ENCODE results near the gene ADGRL3. TPM values are rescaled to one million over a fixed set of nuclear protein-coding genes. Genes with fewer than 3 reads are reported as not detected.

ADGRL3 gene
- total RNA-seq, 4 donors from 2014 or later: 0.67 to 4.6 (median 1.6) TPM

DNA sequence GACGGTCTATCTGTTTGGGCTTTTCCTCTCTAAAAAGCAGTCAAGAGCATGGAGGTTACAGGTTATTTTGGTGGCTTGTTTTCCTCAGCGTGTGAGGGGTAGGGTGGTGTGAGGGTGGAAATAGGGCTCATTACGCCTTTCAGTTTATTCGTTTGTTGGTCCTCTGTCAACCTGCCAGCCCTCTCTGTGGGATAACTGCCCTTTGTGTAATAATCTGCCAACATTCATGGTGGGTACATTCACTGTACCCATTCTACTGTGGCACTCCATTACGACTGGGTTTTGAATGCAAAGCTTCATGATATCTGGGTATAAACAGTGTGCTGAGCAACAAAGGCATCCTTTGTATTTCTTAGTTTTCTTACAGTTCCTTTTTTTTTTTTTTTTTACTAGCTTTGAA lies 136.4 kb downstream of the ADGRL3 start:
- no peak overlapping the region for H3K4me3 ChIP-seq (replicated peaks in 1 of 3)
- no peak overlapping the region for H3K27ac ChIP-seq
- DNase-seq: no peak

DNA sequence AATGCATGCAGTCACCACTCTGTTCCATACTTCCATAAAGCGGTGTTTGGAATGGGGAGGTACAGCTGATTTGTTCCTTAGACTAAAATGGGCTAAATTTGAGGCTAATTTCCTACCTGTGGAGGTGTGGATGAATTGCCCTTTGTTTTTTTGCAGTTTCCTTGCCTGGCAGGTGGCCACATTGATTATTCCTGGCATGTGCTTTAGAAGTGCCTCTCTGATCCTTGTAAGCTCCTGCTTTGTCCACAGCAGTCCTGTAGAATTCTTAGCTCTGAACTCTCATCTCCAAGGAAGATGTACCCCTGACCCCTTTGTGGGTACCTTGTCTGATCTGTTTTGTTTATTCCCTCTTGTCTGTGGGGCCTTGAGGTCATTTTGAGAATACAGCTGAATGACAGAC lies 136.8 kb downstream of the ADGRL3 start:
- H3K4me1 ChIP-seq: no peaks in the 10 kb centered on the region
- TF ChIP-seq, protein P1, sequence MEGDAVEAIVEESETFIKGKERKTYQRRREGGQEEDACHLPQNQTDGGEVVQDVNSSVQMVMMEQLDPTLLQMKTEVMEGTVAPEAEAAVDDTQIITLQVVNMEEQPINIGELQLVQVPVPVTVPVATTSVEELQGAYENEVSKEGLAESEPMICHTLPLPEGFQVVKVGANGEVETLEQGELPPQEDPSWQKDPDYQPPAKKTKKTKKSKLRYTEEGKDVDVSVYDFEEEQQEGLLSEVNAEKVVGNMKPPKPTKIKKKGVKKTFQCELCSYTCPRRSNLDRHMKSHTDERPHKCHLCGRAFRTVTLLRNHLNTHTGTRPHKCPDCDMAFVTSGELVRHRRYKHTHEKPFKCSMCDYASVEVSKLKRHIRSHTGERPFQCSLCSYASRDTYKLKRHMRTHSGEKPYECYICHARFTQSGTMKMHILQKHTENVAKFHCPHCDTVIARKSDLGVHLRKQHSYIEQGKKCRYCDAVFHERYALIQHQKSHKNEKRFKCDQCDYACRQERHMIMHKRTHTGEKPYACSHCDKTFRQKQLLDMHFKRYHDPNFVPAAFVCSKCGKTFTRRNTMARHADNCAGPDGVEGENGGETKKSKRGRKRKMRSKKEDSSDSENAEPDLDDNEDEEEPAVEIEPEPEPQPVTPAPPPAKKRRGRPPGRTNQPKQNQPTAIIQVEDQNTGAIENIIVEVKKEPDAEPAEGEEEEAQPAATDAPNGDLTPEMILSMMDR (IDR thresholded peaks at IDR 0.05): no peak
- no peak for TF ChIP-seq POLR2A (IDR thresholded peaks at IDR 0.05)
- no peak for DNase-seq
- intact Hi-C loops (cut with DNase I): no loop called here
- no peaks in the 10 kb centered on the region for H3K9me3 ChIP-seq
- no peaks in the 10 kb centered on the region for H3K27me3 ChIP-seq
- no peaks in the 10 kb centered on the region for H3K36me3 ChIP-seq
- WGBS, 2 donors: 88 to 89% methylated on average over 1 of the region's 1 CpG
- H3K27ac ChIP-seq: no peak overlapping the region
- no peak overlapping the region for H3K4me3 ChIP-seq (replicated peaks in 1 of 3)

More for the DNA sequence above, 136.4 kb downstream of the ADGRL3 start:
- 55 to 58% methylated on average over 5 of the region's 5 CpGs for WGBS, 2 donors
- H3K36me3 ChIP-seq: no peaks in the 10 kb centered on the region
- H3K4me1 ChIP-seq: no peaks in the 10 kb centered on the region
- TF ChIP-seq, protein P1 (IDR thresholded peaks at IDR 0.05): no peak
- TF ChIP-seq POLR2A (IDR thresholded peaks at IDR 0.05): no peak
- intact Hi-C loops (cut with DNase I): no loop called here
- no peaks in the 10 kb centered on the region for H3K9me3 ChIP-seq
- no peaks in the 10 kb centered on the region for H3K27me3 ChIP-seq

DNA sequence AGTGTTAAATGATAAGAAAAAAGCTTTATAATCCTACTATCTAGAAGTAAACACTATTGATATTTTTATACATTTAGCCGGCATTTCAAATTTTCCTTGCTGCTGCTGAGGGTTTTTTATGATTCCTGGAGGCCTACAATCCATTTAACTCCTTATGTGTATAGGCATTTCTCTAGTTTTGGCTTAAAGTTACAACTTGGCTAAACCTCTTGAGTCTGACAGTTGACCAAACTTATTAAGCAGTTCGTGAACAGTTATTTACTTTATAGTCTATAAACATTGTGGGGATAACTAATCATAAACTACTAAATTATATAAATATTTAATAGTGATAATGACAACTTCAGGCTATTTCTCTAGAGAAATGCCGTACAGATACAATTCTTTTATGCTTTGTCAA lies 141.9 kb downstream of the ADGRL3 start:
- Histone ChIP-seq H3K36me3 (no peaks in the 10 kb centered on the region), H3K27ac (no peak overlapping the region), H3K4me3 (replicated peaks in 1 of 3) (no peak overlapping the region), H3K27me3 (no peaks in the 10 kb centered on the region), H3K4me1 (no peaks in the 10 kb centered on the region), H3K9me3 (no peaks in the 10 kb centered on the region)
- WGBS, 2 donors: 82 to 83% methylated on average over 3 of the region's 3 CpGs
- DNase-seq: no peak
- no peak for TF ChIP-seq POLR2A (IDR thresholded peaks at IDR 0.05)
- TF ChIP-seq, protein P1 (IDR thresholded peaks at IDR 0.05): no peak
- intact Hi-C loops (cut with DNase I): no loop called here

- TF ChIP-seq POLR2A (IDR thresholded peaks at IDR 0.05): no peak
- TF ChIP-seq, protein P1 (IDR thresholded peaks at IDR 0.05): no peak
- H3K4me1 ChIP-seq: no peaks in the 10 kb centered on the region
- H3K27ac ChIP-seq: no peak overlapping the region
- intact Hi-C loops (cut with DNase I): no loop called here
- H3K36me3 ChIP-seq: no peaks in the 10 kb centered on the region
- H3K4me3 ChIP-seq (replicated peaks in 1 of 3): no peak overlapping the region
- DNase-seq: no peak
- no peaks in the 10 kb centered on the region for H3K9me3 ChIP-seq
- H3K27me3 ChIP-seq: no peaks in the 10 kb centered on the region
Observed at GRCh38 chr4:61350932-61351331, 150.8 kb downstream of the ADGRL3 start.

GRCh38 chr4:61356696-61357095 lies 156.6 kb downstream of the ADGRL3 start:
- no peaks in the 10 kb centered on the region for H3K4me1 ChIP-seq
- DNase-seq: no peak
- no peak overlapping the region for H3K27ac ChIP-seq
- no peaks in the 10 kb centered on the region for H3K27me3 ChIP-seq
- intact Hi-C loops (cut with DNase I): no loop called here
- no peaks in the 10 kb centered on the region for H3K36me3 ChIP-seq
- H3K9me3 ChIP-seq: no peaks in the 10 kb centered on the region
- 77 to 83% methylated on average over 1 of the region's 1 CpG for WGBS, 2 donors
- H3K4me3 ChIP-seq (replicated peaks in 1 of 3): no peak overlapping the region
- TF ChIP-seq POLR2A (IDR thresholded peaks at IDR 0.05): no peak
- TF ChIP-seq, protein P1 (IDR thresholded peaks at IDR 0.05): no peak

Measured in thyroid gland (tissue), 4 donors.